NCI-H2171 (cell line): ENCODE measurements around the gene MOCS1.
A peak's percentile ranks its signal among the peaks of the same experiment; 100 is the strongest.
"Not testable (repeated sequence)": the region's sequence is repeated elsewhere in the genome, so short reads cannot be mapped to it uniquely, and the experiment has no call there.

Experiments used
- DNase-seq: peaks from one replicate; lab custom pipeline; 2025; lab: John Stamatoyannopoulos, UW

Gene MOCS1

GRCh38 chr6:39934131-39934757 is at the start of gene MOCS1:
TSS of gene MOCS1 (minus strand) at chr6:39934462. CDS start at chr6:39934417, 45 bp downstream.
- peak; percentile 71 for DNase-seq

- no peak for DNase-seq
Measured at GRCh38 chr6:39984051-39984450, 49.8 kb upstream of the MOCS1 start.

- no peak for DNase-seq
Measured at GRCh38 chr6:39983193-39983592, 48.9 kb upstream of the MOCS1 start.

GRCh38 chr6:39982720-39983119 is 48.5 kb upstream of the MOCS1 start:
- DNase-seq, result no peak

- DNase-seq, result peak; percentile 52
Measured at GRCh38 chr6:39980839-39981580, 46.7 kb upstream of the MOCS1 start.

- no peak for DNase-seq
Measured at GRCh38 chr6:39979461-39980328, 45.4 kb upstream of the MOCS1 start.

GRCh38 chr6:39978240-39978639 is 44.0 kb upstream of the MOCS1 start:
- no peak for DNase-seq

- DNase-seq, result no peak
Measured at GRCh38 chr6:39973661-39974060, 39.4 kb upstream of the MOCS1 start.

GRCh38 chr6:39972717-39973116 is 38.5 kb upstream of the MOCS1 start:
- not testable (repeated sequence) for DNase-seq

GRCh38 chr6:39971131-39971530 is 36.9 kb upstream of the MOCS1 start:
- not testable (repeated sequence) for DNase-seq

GRCh38 chr6:39965751-39966150 is 31.5 kb upstream of the MOCS1 start:
- no peak for DNase-seq

GRCh38 chr6:39964530-39964929 is 30.3 kb upstream of the MOCS1 start:
- no peak for DNase-seq

GRCh38 chr6:39964094-39964493 is 29.8 kb upstream of the MOCS1 start:
- no peak for DNase-seq

- no peak for DNase-seq
Measured at GRCh38 chr6:39962831-39963230, 28.6 kb upstream of the MOCS1 start.

GRCh38 chr6:39961178-39961577 is 26.9 kb upstream of the MOCS1 start:
- DNase-seq, result no peak

GRCh38 chr6:39958947-39959346 is 24.7 kb upstream of the MOCS1 start:
- DNase-seq, result no peak

- DNase-seq, result no peak
Measured at GRCh38 chr6:39956936-39957335, 22.7 kb upstream of the MOCS1 start.

- DNase-seq, result no peak
Measured at GRCh38 chr6:39953076-39953618, 18.9 kb upstream of the MOCS1 start.

- DNase-seq, result no peak
Measured at GRCh38 chr6:39952167-39952566, 17.9 kb upstream of the MOCS1 start.

- DNase-seq, result no peak
Measured at GRCh38 chr6:39951716-39952115, 17.5 kb upstream of the MOCS1 start.

- no peak for DNase-seq
Measured at GRCh38 chr6:39951191-39951590, 16.9 kb upstream of the MOCS1 start.

- DNase-seq, result no peak
Measured at GRCh38 chr6:39950125-39950720, 16.0 kb upstream of the MOCS1 start.
